Pons (tissue), 1 donor: ENCODE data around the gene ASTE1.
A peak's percentile ranks its signal among the peaks of the same experiment; 100 is the strongest.
"Not testable (repeated sequence)": the region's sequence is repeated elsewhere in the genome, so short reads cannot be mapped to it uniquely, and the experiment has no call there.

Experiments
- DNase-seq: peaks from one replicate; pipeline ENCODE4 v3.0.0-alpha.2; 2016; ENCODE audit warnings: low spot score

The ASTE1 gene

GRCh38 chr3:131009698-131010097, 16.9 kb downstream of the ASTE1 start:
- DNase-seq, result no peak

GRCh38 chr3:131008326-131008725, 18.3 kb downstream of the ASTE1 start:
- no peak for DNase-seq

- no peak for DNase-seq
These were observed 18.8 kb downstream of the ASTE1 start for GRCh38 chr3:131007782-131008181.

- DNase-seq, result no peak
These were observed 19.4 kb downstream of the ASTE1 start for GRCh38 chr3:131007256-131007655.

- no peak for DNase-seq
These were observed 22.0 kb downstream of the ASTE1 start for GRCh38 chr3:131004603-131005002.

- no peak for DNase-seq
These were observed 25.6 kb downstream of the ASTE1 start for GRCh38 chr3:131001071-131001470.

GRCh38 chr3:130997289-130997688, 29.3 kb downstream of the ASTE1 start:
- no peak for DNase-seq

GRCh38 chr3:130992344-130992743, 34.3 kb downstream of the ASTE1 start:
- DNase-seq, result no peak

GRCh38 chr3:130991126-130991525, 35.5 kb downstream of the ASTE1 start:
- no peak for DNase-seq

GRCh38 chr3:130990282-130990681, 36.3 kb downstream of the ASTE1 start:
- DNase-seq, result no peak

- DNase-seq, result no peak
These were observed 45.2 kb downstream of the ASTE1 start for GRCh38 chr3:130981469-130981868.

GRCh38 chr3:130979117-130979516, 47.5 kb downstream of the ASTE1 start:
- DNase-seq, result no peak

- no peak for DNase-seq
These were observed 49.9 kb downstream of the ASTE1 start for GRCh38 chr3:130976706-130977105.

- no peak for DNase-seq
These were observed 51.4 kb downstream of the ASTE1 start for GRCh38 chr3:130975251-130975650.

GRCh38 chr3:130974201-130974600, 52.4 kb downstream of the ASTE1 start:
- DNase-seq, result no peak

- DNase-seq, result no peak
These were observed 53.2 kb downstream of the ASTE1 start for GRCh38 chr3:130973406-130973805.

- DNase-seq, result not testable (repeated sequence)
These were observed 54.0 kb downstream of the ASTE1 start for GRCh38 chr3:130972592-130972991.

- no peak for DNase-seq
These were observed 55.4 kb downstream of the ASTE1 start for GRCh38 chr3:130971208-130971607.

- no peak for DNase-seq
These were observed 57.0 kb downstream of the ASTE1 start for GRCh38 chr3:130969621-130970020.

GRCh38 chr3:130968221-130968620, 58.4 kb downstream of the ASTE1 start:
- DNase-seq, result no peak

- no peak for DNase-seq
These were observed 59.3 kb downstream of the ASTE1 start for GRCh38 chr3:130967281-130967680.

GRCh38 chr3:130963878-130964277, 62.7 kb downstream of the ASTE1 start:
- DNase-seq, result peak; percentile 91
